CD8-positive, alpha-beta memory T cell (primary cell): ENCODE measurements around the gene ANP32B. TPM values are rescaled to one million over a fixed set of nuclear protein-coding genes. Genes with fewer than 3 reads are reported as not detected.

Experiments used
- CTCF ChIA-PET: fragments of 350-600 bp; sonication (Branson Sonifier 250); formaldehyde crosslinking; loops from one replicate; lab custom pipeline; 2021; ENCODE audit warnings: antibody characterized with exemption; lab: Charles Lee
- POLR2A ChIA-PET: fragments of 350-600 bp; sonication (Branson Sonifier 250); formaldehyde crosslinking; loops from one replicate; lab custom pipeline; 2021; ENCODE audit warnings: antibody characterized with exemption; lab: Charles Lee
- DNase-seq, 5 donors: peaks; one replicate each; pipeline versions ENCODE4 v3.0.0 to v3.0.0-alpha.2; 2020 to 2022; ENCODE audit warnings: mixed read lengths in 1 of 5
- H3K27ac ChIP-seq: one replicate; pipeline ENCODE4 v1.7.0; 2013; ENCODE audit warnings: low read depth, mild to moderate bottlenecking, low read length, moderate library complexity
- H3K27me3 ChIP-seq: 2 replicates; pipeline ENCODE4 v1.7.0; 2013; ENCODE audit warnings: low read length, mild to moderate bottlenecking; ENCODE audit not compliant: insufficient read depth, poor library complexity, severe bottlenecking
- H3K36me3 ChIP-seq: 2 replicates; pipeline ENCODE4 v1.7.0; 2013; ENCODE audit warnings: mild to moderate bottlenecking, low read length, moderate library complexity; ENCODE audit not compliant: insufficient read depth
- H3K4me1 ChIP-seq: 2 replicates; pipeline ENCODE4 v1.7.0; 2013; ENCODE audit warnings: mild to moderate bottlenecking, low read length, moderate library complexity; ENCODE audit not compliant: insufficient read depth
- H3K4me3 ChIP-seq: 2 replicates; pipeline ENCODE4 v1.7.0; 2013; ENCODE audit warnings: mild to moderate bottlenecking, low read length
- H3K9me3 ChIP-seq: 2 replicates; pipeline ENCODE4 v1.7.0; 2013; ENCODE audit warnings: mild to moderate bottlenecking, low read length
- H3K27ac Mint-ChIP-seq, 8 donors: one replicate each; pipeline ENCODE4 v1.8.0; 2020 to 2021; ENCODE audit warnings: mixed read lengths in 8 of 8, mild to moderate bottlenecking in 6 of 8, inconsistent platforms in 3 of 8, moderate library complexity in 3 of 8
- H3K27me3 Mint-ChIP-seq, 2 donors: one replicate each; pipeline ENCODE4 v1.8.0; 2020 to 2021; ENCODE audit warnings: mixed read lengths in 2 of 2, mild to moderate bottlenecking in 1 of 2, moderate library complexity in 1 of 2
- H3K36me3 Mint-ChIP-seq, 3 donors: one replicate each; pipeline ENCODE4 v1.8.0; 2020 to 2021; ENCODE audit warnings: mixed read lengths in 3 of 3, inconsistent platforms in 1 of 3, mild to moderate bottlenecking in 1 of 3
- H3K4me1 Mint-ChIP-seq, 3 donors: one replicate each; pipeline ENCODE4 v1.8.0; 2020 to 2021; ENCODE audit warnings: mixed read lengths in 3 of 3, inconsistent platforms in 1 of 3, mild to moderate bottlenecking in 1 of 3
- H3K4me3 Mint-ChIP-seq, 7 donors: one replicate each; pipeline ENCODE4 v1.8.0; 2020 to 2021; ENCODE audit warnings: mixed read lengths in 7 of 7, mild to moderate bottlenecking in 6 of 7, moderate library complexity in 4 of 7, inconsistent platforms in 2 of 7
- H3K9me3 Mint-ChIP-seq, 5 donors: one replicate each; pipeline ENCODE4 v1.8.0; 2020 to 2022; ENCODE audit warnings: mixed read lengths in 5 of 5, mild to moderate bottlenecking in 3 of 5, moderate library complexity in 2 of 5, inconsistent platforms in 1 of 5
- polyA plus RNA-seq: library from polyadenylated mRNA; unstranded; fragments of 300-500 nt; fragmentation: Illumina TruSeq; gene quantifications from one replicate; pipeline ENCODE4 v1.2.3, GENCODE V29; 2021
- total RNA-seq, 2 experiments: library from RNA; stranded (reverse); gene quantifications; one replicate each; pipeline ENCODE4 v1.2.3, GENCODE V29; 2021

The ANP32B gene
- total and polyA plus RNA-seq, 3 experiments from 2014 or later: 91.0 to 341 (median 331) TPM

- H3K9me3 Mint-ChIP-seq: no peaks in the 10 kb centered on the region
- ChIA-PET CTCF (interaction anchor here (1.5 to 3.0 kb wide), 4 partner anchors 49 to 62 kb away, joined by 5 to 14 read pairs (median 8); partner anchors contain the start of gene TRMO), POLR2A (interaction anchor here (0.7 to 5.7 kb wide), 5 partner anchors 9 to 353 kb away, joined by 3 to 74 read pairs (median 4); partner anchors contain the start of genes TBC1D2 and TRMO)
- Histone ChIP-seq H3K4me1 (peaks cover 67% of the 10 kb centered on the region), H3K27me3 (no peaks in the 10 kb centered on the region), H3K4me3 (peak overlapping the region; percentile 43), H3K27ac (peak overlapping the region; percentile 74), H3K36me3 (no peaks in the 10 kb centered on the region), H3K9me3 (no peaks in the 10 kb centered on the region)
- peak overlapping the region; percentile 81 to 98 (median 84) for H3K4me3 Mint-ChIP-seq
- peaks cover 0 to 2% (median 0%) of the 10 kb centered on the region in 3 donors for H3K36me3 Mint-ChIP-seq
- peak; percentile 30 to 74 (median 60) for DNase-seq
- peaks cover 50 to 63% (median 61%) of the 10 kb centered on the region in 3 donors for H3K4me1 Mint-ChIP-seq
- no peaks in the 10 kb centered on the region for H3K27me3 Mint-ChIP-seq
- H3K27ac Mint-ChIP-seq: peak overlapping the region; percentile 72 to 99 (median 88)
Measured at GRCh38 chr9:97985058-97985861, 2.1 kb downstream of the ANP32B start.

- CTCF ChIA-PET: interaction anchor here (1.2 to 3.0 kb wide), 3 partner anchors 20 to 64 kb away, joined by 3 to 14 read pairs (median 11); partner anchors contain the start of gene TRMO
- no peak for DNase-seq
- peak overlapping the region in 5 of 8 donors; percentile 34 to 99 (median 87) for H3K27ac Mint-ChIP-seq
Measured at GRCh38 chr9:97987487-97987886, 4.3 kb downstream of the ANP32B start.

GRCh38 chr9:97990259-97990658 is 7.1 kb downstream of the ANP32B start:
- H3K9me3 ChIP-seq: no peaks in the 10 kb centered on the region
- peaks cover 3% of the 10 kb centered on the region for H3K36me3 ChIP-seq
- peaks cover 77 to 99% (median 99%) of the 10 kb centered on the region in 3 donors for H3K4me1 Mint-ChIP-seq
- CTCF ChIA-PET: interaction anchor here (0.6 kb wide), 1 partner anchor 55 kb away, joined by 3 read pairs; no protein-coding TSS in a partner anchor
- H3K27ac ChIP-seq: no peak overlapping the region
- H3K9me3 Mint-ChIP-seq: no peaks in the 10 kb centered on the region
- POLR2A ChIA-PET: no interaction called here
- no peak for DNase-seq
- peak overlapping the region in 5 of 7 donors; percentile 1 to 34 (median 6) for H3K4me3 Mint-ChIP-seq
- no peaks in the 10 kb centered on the region for H3K27me3 Mint-ChIP-seq
- H3K4me3 ChIP-seq: no peak overlapping the region
- peak overlapping the region in 7 of 8 donors; percentile 1 to 72 (median 51) for H3K27ac Mint-ChIP-seq
- H3K27me3 ChIP-seq: no peaks in the 10 kb centered on the region
- H3K4me1 ChIP-seq: peaks cover 86% of the 10 kb centered on the region
- H3K36me3 Mint-ChIP-seq: peaks cover 0 to 14% (median 2%) of the 10 kb centered on the region in 3 donors

More at GRCh38 chr9:97987487-97987886, 4.3 kb downstream of the ANP32B start:
- Mint-ChIP-seq H3K4me3 (peak overlapping the region in 3 of 7 donors; percentile 0 to 98 (median 14)), H3K36me3 (peaks cover 0 to 2% (median 0%) of the 10 kb centered on the region in 3 donors), H3K27me3 (no peaks in the 10 kb centered on the region), H3K4me1 (peaks cover 61 to 73% (median 73%) of the 10 kb centered on the region in 3 donors), H3K9me3 (no peaks in the 10 kb centered on the region)
- H3K27ac ChIP-seq: no peak overlapping the region
- peaks cover 75% of the 10 kb centered on the region for H3K4me1 ChIP-seq
- no peaks in the 10 kb centered on the region for H3K36me3 ChIP-seq
- no peak overlapping the region for H3K4me3 ChIP-seq
- no peaks in the 10 kb centered on the region for H3K27me3 ChIP-seq
- POLR2A ChIA-PET: interaction anchor here (1.3 to 5.7 kb wide), 2 partner anchors 65 to 354 kb away, joined by 4 to 74 read pairs; partner anchors contain the start of genes NCBP1, TRMO and TSTD2
- no peaks in the 10 kb centered on the region for H3K9me3 ChIP-seq

- Histone ChIP-seq H3K27me3 (no peaks in the 10 kb centered on the region), H3K36me3 (peaks cover 6% of the 10 kb centered on the region), H3K4me3 (no peak overlapping the region), H3K4me1 (peaks cover 71% of the 10 kb centered on the region), H3K27ac (no peak overlapping the region), H3K9me3 (no peaks in the 10 kb centered on the region)
- Mint-ChIP-seq H3K4me3 (peak overlapping the region in 3 of 7 donors; percentile 0 to 40 (median 29)), H3K9me3 (no peaks in the 10 kb centered on the region), H3K27ac (peak overlapping the region in 7 of 8 donors; percentile 6 to 73 (median 61)), H3K4me1 (peaks cover 64 to 89% (median 86%) of the 10 kb centered on the region in 3 donors), H3K27me3 (no peaks in the 10 kb centered on the region), H3K36me3 (peaks cover 0 to 22% (median 4%) of the 10 kb centered on the region in 3 donors)
- no peak for DNase-seq
- ChIA-PET CTCF (interaction anchor here (1.0 to 1.3 kb wide), 3 partner anchors 42 to 101 kb away, joined by 3 to 4 read pairs (median 3); no protein-coding TSS in a partner anchor), POLR2A (interaction anchor here (2.3 kb wide), 1 partner anchor 9 kb away, joined by 7 read pairs; the partner anchor contains the start of gene ANP32B)
Measured at GRCh38 chr9:97991818-97992217, 8.7 kb downstream of the ANP32B start.

GRCh38 chr9:97992219-97992618 is 9.1 kb downstream of the ANP32B start:
- H3K27ac Mint-ChIP-seq: peak overlapping the region in 6 of 8 donors; percentile 21 to 85 (median 36)
- no peaks in the 10 kb centered on the region for H3K27me3 Mint-ChIP-seq
- Histone ChIP-seq H3K9me3 (no peaks in the 10 kb centered on the region), H3K4me3 (no peak overlapping the region), H3K27ac (no peak overlapping the region), H3K4me1 (peaks cover 67% of the 10 kb centered on the region), H3K36me3 (peaks cover 6% of the 10 kb centered on the region), H3K27me3 (no peaks in the 10 kb centered on the region)
- ChIA-PET CTCF (interaction anchor here (1.0 to 1.3 kb wide), 2 partner anchors 41 to 102 kb away, joined by 3 to 4 read pairs; no protein-coding TSS in a partner anchor), POLR2A (interaction anchor here (2.3 kb wide), 1 partner anchor 9 kb away, joined by 7 read pairs; the partner anchor contains the start of gene ANP32B)
- DNase-seq: no peak
- peaks cover 63 to 89% (median 85%) of the 10 kb centered on the region in 3 donors for H3K4me1 Mint-ChIP-seq
- peaks cover 0 to 26% (median 4%) of the 10 kb centered on the region in 3 donors for H3K36me3 Mint-ChIP-seq
- peak overlapping the region in 4 of 7 donors; percentile 17 to 57 (median 54) for H3K4me3 Mint-ChIP-seq
- H3K9me3 Mint-ChIP-seq: no peaks in the 10 kb centered on the region

- ChIA-PET CTCF (interaction anchor here (0.9 to 1.3 kb wide), 3 partner anchors 40 to 103 kb away, joined by 3 to 4 read pairs (median 3); no protein-coding TSS in a partner anchor), POLR2A (interaction anchor here (2.3 kb wide), 1 partner anchor 10 kb away, joined by 7 read pairs; the partner anchor contains the start of gene ANP32B)
- no peaks in the 10 kb centered on the region for H3K27me3 ChIP-seq
- Mint-ChIP-seq H3K27ac (peak overlapping the region in 6 of 8 donors; percentile 19 to 85 (median 67)), H3K27me3 (no peaks in the 10 kb centered on the region), H3K4me3 (peak overlapping the region in 4 of 7 donors; percentile 22 to 67 (median 54)), H3K4me1 (peaks cover 57 to 87% (median 77%) of the 10 kb centered on the region in 3 donors), H3K36me3 (peaks cover 0 to 34% (median 4%) of the 10 kb centered on the region in 3 donors), H3K9me3 (no peaks in the 10 kb centered on the region)
- H3K4me1 ChIP-seq: peaks cover 59% of the 10 kb centered on the region
- peak in 2 of 5 donors; percentile 5 to 41 for DNase-seq
- H3K4me3 ChIP-seq: no peak overlapping the region
- no peak overlapping the region for H3K27ac ChIP-seq
- H3K9me3 ChIP-seq: no peaks in the 10 kb centered on the region
- H3K36me3 ChIP-seq: peaks cover 6% of the 10 kb centered on the region
Measured at GRCh38 chr9:97993000-97993399, 9.9 kb downstream of the ANP32B start.

GRCh38 chr9:97994703-97995102 is 11.6 kb downstream of the ANP32B start:
- ChIA-PET POLR2A (interaction anchor here (1.0 kb wide), 1 partner anchor 9 kb away, joined by 3 read pairs; no protein-coding TSS in a partner anchor), CTCF (no interaction called here)
- H3K27me3 ChIP-seq: no peaks in the 10 kb centered on the region
- H3K27ac Mint-ChIP-seq: peak overlapping the region in 1 of 8 donors; percentile 50
- no peak overlapping the region for H3K4me3 ChIP-seq
- no peaks in the 10 kb centered on the region for H3K27me3 Mint-ChIP-seq
- H3K36me3 Mint-ChIP-seq: peaks cover 0 to 48% (median 11%) of the 10 kb centered on the region in 3 donors
- peaks cover 6% of the 10 kb centered on the region for H3K36me3 ChIP-seq
- peaks cover 43% of the 10 kb centered on the region for H3K4me1 ChIP-seq
- H3K27ac ChIP-seq: no peak overlapping the region
- H3K9me3 Mint-ChIP-seq: no peaks in the 10 kb centered on the region
- peaks cover 46 to 84% (median 67%) of the 10 kb centered on the region in 3 donors for H3K4me1 Mint-ChIP-seq
- no peak overlapping the region for H3K4me3 Mint-ChIP-seq
- no peaks in the 10 kb centered on the region for H3K9me3 ChIP-seq
- DNase-seq: no peak
